Eye (tissue), 1 donor: ENCODE measurements around the gene GIPC1.

Experiments
- DNase-seq: peaks from one replicate; pipeline ENCODE4 v3.0.0-alpha.2; 2015

GIPC1 gene

DNA sequence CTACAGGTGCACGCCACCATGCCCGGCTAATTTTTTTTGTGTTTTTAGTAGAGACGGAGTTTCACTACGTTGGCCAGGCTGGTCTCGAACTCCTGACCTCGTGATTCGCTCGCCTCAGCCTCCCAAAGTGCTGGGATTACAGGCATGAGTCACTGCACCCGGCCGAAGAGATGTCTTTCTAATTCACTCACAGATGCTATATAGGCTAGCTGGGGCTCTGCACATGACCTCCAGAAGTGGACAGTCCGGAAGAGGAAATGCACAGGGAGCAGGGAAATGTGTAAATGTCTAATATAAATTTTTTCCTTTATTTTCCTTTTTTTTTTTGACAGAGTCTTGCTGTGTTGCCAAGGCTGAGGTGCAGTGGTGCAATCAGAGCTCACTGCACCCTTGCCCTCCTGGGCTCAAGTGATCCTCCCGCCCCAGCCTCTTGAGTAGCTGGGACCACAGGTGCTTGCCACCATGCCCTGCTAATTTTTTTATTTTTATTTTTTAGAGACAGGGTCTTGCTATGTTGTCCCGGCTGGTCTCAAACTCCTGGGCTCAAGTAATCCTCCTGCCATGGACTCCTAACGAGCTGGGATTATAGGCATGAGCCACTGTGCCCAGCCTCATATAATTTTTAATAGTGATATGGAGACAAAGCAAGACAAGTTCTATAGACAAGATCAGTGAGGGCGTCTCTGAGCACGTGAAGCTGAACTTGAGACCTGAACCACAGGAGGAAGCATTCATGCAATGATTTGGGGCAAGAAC is 8.4 kb downstream of the GIPC1 start:
- DNase-seq: no peak

DNA sequence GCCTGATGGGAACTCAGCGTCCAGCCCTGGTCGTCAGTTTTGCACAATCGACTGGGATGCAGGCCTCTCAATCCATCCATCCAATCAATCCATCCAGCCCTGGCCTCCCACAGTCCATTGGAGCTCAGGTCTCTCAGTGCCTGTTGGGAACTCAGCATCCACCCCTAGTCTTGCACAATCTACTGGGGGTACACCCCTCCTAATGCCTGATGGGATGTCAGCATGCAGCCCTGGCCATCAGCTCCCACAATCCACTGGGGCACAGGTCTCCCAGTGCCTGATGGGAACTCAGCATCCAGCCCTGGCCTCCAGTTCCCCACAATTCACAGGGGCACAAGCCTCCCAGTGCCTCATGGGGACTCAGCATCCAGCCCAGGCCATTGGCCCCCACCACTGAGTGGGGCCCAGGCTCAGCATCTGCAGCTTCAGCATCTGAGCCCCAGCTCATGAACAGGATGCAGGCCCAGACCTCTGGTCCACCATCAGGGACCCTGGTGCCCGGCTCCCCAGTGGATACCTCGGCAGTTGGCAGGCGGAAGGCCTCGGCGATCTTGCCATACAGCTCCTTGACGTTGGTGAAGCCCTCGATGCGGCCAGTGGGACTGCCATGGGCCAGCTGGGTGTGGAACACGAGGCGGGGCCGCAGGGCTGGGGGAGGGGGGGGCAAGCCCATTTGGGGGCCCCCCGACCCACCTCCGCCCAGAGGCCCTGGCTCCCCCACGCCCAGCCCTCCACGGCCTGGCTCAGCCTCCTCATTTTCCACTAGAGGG is 13.6 kb downstream of the GIPC1 start:
- no peak for DNase-seq

DNA sequence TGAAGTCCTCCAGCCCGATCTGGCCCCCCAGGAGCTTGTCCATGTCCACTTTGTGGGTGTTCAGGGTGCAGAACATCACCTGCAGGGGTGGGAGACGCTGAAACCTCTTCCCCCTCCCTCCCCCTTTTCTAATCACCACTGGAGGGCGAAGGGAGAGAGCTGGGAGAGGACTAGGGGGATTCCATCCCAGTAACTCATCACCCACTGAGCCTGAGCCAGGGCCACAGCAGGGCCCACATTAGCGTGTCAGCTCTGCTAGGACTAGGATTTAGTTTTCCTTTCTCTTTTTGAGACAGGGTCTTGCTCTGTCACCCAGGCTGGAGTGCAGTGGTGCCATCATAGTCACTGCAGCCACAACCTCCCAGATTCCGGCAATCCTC is 15.2 kb downstream of the GIPC1 start:
- DNase-seq: no peak

DNA sequence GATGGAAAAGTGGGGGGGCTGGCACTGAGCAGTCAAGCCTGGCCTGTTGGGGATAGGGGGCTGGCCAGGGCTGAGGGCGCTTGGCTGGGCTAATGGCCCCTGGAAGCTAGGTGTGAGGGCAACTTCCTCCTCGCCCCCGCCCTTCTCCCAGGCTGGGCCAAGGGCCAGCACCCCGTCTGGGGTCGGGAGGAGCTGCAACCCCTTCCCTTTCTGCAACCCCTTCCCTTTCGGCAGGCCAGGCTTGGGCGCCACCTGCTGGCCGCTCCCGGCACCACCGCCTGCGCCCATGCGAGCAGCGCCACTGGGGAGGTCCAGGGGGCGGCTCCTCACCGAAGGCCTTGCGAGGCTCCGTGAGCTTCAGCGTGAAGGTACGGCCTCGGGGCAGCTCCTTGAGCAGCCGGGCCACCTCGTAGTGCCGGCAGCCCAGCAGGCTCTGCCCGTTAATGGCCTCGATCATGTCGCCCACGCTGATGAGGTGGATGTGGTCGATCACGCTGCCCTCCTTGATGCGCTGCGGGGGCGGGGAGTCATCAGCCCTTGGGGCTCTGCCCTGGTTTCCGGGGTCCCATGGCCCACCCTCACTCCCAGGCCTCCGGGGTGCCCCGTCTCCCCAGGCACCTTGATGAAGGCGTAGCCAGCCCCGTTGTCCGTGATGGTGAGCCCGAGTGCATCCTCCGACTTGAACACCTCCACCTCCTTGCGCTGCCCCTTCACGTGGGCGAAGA is 15.8 kb downstream of the GIPC1 start:
- peak; percentile 76 for DNase-seq

DNA sequence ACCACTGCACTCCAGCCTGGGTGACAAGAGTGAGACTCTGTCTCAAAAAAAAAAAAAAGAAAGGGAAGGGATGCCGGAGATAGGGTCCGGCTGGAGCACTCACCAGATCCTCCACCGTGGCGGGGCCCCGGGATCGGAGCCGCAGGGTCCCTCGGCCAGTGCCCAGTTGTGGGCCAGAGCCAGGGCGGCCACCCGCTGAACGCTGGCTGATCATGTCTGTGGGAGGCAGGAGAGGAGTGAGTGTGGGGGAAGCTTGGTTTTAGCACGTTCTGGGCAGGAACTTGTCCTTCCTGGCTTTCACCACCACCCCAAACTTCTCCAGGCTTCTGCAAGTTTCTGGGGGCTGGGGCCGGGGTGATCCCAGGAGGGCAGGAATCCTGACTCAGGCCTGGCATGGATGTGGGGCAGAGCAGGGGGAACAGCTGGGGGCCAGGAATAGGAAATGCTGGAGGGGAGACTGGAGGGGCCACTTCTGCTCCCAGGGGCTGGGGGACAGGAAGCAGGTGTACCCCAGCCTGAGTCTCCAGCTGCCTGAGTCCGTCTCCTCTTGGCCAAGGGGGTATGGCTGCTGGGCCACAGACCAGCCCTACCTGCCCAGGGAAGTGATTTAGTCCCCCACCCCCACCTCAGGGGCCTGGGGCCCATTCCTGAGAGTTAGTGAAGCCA is 16.5 kb downstream of the GIPC1 start:
- DNase-seq: no peak

DNA sequence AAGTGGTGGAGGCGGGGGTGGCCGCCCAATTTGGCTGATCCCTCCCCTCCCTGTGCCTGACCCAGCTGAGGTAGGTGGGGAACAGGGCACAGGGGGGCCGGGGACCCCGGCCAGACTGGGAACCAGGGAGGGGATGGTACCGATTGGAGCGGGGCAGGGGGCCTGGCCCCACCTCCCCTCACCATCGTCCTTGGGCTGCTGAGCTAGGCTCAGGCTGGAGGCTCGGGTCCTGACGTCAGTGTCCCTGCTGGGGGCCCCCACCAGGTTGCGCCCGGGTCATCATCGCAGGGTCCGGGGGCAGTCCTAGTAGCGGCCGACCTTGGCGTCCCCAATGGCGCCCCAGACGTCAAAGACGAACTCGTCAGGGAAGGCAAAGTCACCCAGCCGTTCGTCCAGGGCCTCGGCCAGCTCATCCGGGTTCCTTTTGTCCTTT is 17.8 kb downstream of the GIPC1 start:
- no peak for DNase-seq

DNA sequence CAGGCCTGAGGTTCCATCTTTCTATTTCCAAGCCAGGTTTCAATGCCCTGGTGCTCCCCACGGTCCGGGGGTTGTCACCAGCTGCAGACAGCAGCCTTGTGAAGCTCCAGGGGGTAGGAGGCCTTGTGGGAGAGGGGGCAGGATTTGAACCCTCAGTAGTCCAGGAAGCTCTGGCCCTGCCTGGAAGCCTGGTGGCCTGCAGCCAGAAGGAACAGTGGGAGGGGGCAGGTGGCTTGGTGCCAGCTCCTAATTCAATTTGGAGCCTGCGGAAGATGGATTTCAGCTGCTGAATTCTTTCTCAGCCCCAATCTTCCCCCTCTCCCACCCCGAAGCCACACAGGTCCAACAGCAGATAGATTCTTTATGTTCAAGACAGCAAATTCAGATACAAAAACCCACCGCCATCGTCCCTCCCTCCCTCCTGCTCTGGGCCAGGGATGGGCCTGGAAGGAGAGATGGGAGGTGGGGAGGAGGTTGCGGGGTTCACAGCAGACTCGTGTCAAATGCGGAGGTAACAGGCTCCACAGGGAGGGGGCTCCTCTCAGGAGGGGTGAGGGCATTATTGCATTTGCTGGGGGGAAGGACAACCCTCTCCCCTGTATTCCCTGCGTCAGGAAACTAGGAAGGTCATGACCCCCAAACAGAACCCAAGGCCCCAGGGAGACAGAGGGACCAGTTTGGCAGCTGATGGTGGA is 18.4 kb downstream of the GIPC1 start:
- peak; percentile 83 for DNase-seq

DNA sequence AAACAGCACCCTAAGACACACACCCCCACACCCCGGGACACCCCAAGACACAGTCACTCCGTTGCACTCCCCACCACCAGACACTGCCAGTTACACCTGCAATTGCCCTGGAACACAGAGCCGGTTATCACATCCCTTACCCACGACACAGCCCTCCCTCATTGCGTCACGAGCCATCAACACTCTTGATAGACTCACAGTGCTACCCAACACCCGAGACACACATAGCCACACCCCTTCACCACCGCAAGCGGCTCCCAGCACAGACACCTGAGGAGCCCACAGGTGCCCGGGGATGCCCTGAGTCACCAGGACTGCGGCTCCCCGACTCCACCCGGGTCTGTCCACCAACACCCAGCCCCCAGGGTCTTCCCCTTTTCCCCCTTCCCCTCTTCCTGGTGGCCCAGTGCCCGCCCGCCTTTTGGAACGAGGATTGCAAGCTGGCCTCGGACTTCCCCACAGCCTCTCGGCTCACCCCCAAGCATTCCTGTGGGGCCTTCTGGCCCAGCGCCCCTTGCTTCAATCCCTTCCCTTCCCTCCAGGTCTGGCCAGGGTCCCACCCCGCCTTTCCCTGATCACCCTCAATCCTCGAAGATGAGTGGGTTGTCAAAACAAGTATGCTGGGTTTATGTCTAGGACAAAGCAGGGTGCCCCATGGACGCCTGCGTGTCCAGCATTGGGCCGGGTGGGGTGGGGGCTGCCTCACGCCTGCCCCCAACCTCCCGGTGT is 19.1 kb downstream of the GIPC1 start:
- DNase-seq: peak; percentile 48

DNA sequence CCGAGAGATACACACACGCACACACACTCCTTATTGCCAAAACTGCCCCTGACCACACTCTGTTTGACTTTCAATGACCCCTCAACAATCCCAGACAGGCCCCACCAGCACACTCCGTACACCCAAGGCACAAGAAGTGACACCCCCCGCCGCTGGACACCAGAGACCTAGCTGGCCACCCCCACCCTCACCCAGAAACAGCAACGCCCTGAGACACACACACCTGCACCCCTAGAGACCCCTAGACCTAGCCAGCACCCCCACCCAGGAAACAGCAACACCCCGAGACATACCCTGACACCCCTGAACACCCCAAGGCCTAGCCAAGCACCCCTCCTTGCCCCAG is 19.6 kb downstream of the GIPC1 start:
- DNase-seq: no peak

DNA sequence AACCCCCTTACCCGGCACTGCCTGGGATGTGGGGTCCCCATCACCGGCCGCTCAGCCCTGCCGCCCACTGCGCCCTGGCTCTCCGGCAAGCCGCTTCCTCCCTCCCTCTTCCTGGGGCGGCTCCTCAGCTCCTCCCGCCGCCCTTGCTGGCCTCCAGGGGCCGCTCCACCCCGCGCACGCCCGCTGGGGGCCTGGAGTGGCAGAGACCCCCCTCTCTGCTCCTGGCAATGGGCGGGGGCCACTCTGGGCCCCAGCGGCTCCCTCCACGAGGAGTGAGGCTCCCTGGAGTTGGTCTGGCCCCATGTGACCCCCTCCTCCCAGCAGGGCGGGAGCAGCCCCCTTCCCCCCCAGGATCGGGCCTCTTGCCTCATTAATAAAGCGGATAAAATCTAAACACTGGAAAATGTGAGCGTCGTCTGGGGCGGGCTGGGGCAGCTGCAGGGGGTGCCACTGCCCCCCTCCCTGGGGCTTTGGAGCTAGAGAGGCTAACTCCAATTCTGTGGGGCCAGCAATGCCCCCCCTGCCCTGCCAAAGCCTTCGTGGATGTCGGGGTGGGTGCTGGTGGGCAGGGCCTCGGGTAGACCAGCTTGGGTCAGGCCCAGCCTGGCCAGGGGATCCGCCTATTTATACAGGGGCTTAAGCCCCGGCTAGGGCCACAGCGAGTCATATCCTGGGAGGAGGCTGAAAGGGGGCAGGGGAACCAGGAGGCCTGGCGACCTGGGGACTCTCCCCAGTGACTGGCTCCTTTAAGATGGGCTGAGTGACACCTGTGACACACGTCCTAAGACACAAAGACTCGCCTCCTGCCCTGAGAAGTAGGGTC is 20.5 kb downstream of the GIPC1 start, which contains the start of gene PTGER1:
TSS of gene PTGER1 (minus strand) at position 104 of the 823 bp plus-strand sequence. CDS start 1,034 bp downstream, outside the sequence.
- peak; percentile 61 for DNase-seq

DNA sequence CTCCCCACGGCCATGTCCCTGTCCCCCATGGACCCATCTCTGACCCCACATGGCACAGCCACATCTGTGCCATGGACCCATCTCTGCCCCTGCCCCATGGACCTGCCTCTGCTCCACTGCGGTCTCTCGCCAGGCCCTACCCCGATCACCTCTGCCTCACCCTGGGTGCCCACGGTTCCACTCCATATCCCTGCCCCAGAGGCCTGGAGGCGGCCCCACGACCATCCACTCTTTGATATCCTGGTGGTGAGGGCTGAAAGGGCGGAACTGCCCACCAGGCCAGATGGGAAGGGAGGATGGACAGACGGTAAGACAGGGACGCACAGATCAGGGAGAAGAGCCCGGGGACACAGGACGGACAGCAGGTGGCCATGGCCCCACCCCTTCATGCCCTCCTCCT is 21.1 kb downstream of the GIPC1 start:
- no peak for DNase-seq

DNA sequence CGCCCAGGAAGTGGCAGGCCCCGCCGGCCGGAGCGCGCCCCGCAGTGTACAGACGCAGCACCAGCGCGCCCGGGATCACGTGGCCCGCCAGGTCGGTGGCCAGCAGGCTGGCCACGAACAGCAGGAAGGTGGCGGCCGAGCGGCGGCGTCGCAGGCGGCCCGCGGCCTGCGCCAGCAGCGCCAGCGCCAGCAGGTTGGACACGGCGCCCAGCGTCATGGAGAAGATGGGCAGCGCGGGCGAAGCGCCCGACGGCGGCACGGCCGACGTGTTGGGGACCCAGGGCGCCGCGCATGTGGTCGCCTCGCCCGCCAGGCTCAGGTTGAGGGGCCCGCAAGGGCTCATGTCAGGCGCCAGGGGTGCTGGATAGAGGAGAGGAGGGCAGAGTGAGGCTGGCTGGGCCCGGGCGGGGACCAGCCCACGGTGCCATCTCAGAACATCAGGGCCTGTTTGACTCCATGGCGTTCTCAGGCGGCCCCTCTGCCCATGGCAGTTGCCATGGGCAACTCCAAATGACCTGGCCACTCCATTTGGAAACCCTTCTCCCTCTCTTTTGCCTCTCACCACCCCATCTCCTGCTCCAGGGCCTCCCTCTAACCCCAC is 21.8 kb downstream of the GIPC1 start:
- DNase-seq: peak; percentile 52

DNA sequence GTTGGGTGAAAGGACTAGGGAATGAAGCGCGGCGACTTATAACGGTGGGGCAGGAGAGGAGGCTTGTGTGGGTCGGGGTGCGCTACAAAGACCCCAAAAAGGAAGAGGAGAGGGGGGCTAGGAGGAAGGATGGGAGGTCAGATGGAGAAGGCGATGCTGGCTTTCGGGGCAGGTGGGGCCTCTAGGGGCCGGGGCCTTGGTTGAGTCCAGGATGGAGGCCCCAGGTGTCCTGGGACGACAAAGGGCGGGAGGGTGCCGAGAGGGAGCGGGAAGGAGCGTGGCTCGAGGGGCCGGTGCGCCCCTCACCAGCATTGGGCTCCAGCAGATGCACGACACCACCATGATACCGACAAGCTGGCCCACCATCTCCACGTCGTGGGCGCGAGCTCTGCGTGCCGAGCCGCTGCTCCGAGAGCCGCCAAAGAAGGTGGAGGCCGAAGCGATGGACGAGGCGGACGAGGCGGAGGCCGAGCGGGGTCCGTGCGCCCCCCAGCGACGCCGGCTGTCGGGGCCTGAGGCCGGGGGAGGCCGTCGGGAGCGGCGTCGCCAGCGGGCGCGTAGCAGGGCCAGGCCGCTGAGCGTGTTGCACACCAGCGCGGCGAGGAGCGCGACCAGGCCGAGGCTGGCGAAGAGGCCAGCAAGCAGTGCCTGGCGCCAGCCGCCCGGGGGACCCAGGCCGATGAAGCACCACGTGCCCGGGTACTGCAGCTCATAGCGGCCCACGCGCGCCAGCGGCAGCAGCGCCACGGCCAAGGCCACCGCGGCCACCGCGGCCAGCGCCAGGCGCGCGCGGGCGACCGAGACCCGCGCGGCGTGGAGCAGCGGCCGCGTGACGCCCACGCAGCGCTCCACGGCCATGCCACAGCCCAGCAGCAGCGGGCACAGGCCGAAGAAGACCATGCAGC is 22.6 kb downstream of the GIPC1 start:
- peak; percentile 56 for DNase-seq

DNA sequence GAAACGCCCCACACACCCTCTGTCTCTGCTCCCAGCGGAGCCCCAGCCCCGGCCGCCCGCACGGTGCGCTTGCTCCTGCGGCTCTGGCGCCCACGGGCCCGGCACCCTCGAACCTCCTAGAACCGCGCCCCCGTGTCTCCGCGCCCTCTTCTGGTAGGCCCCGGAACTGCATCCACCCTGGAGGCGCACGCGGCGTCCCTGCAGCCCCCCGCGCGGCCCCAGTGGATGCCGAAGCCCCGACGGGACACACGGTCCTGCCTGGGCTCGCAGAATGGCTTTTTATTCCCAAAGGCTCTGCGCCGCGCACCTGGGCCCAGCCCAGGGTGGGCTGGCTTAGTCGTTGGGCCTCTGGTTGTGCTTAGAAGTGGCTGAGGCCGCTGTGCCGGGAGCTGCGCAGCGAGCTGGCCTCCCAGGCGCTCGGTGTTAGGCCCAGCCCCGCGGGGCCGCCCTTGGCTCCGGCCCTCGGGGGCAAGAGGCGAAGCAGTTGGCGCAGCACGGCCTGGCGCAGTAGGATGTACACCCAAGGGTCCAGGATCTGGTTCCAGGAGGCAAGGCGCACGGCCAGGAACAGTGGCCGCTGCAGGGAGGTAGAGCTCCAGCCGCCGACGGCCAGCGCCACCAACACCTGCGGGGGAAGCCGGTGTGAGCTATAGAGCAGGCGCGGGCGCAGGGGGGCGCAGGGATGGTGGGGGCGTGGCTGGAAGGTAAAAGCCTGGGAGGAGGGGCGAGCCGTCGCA is 23.6 kb downstream of the GIPC1 start:
- DNase-seq: peak; percentile 90

DNA sequence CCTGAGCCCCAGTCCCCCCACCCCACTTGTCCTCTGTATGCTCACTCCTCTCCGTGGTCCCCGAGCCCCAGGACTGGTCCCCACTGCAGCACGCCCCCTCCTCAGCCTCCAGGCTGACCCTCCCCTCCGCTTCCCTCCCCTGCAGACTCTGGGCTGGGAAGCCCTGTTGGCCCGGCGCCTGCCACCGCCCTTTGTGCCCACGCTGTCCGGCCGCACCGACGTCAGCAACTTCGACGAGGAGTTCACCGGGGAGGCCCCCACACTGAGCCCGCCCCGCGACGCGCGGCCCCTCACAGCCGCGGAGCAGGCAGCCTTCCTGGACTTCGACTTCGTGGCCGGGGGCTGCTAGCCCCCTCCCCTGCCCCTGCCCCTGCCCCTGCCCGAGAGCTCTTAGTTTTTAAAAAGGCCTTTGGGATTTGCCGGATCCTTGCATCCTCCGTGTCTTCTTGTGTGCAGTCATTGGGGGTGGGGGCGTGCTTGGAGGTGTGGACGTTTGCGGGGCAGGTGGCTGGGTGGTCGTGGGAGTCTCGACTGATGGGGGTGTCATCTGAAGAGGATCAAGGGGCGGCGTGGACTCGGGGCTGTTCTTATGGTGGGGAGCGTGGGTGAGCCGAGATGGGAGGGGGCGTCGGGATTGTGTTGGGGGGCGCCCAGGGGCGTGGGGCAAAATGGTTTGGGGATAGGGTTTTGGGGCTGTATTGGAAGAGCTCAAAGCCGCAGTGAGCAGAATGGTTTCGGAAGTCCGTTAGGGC is 24.3 kb downstream of the GIPC1 start:
- DNase-seq: no peak

DNA sequence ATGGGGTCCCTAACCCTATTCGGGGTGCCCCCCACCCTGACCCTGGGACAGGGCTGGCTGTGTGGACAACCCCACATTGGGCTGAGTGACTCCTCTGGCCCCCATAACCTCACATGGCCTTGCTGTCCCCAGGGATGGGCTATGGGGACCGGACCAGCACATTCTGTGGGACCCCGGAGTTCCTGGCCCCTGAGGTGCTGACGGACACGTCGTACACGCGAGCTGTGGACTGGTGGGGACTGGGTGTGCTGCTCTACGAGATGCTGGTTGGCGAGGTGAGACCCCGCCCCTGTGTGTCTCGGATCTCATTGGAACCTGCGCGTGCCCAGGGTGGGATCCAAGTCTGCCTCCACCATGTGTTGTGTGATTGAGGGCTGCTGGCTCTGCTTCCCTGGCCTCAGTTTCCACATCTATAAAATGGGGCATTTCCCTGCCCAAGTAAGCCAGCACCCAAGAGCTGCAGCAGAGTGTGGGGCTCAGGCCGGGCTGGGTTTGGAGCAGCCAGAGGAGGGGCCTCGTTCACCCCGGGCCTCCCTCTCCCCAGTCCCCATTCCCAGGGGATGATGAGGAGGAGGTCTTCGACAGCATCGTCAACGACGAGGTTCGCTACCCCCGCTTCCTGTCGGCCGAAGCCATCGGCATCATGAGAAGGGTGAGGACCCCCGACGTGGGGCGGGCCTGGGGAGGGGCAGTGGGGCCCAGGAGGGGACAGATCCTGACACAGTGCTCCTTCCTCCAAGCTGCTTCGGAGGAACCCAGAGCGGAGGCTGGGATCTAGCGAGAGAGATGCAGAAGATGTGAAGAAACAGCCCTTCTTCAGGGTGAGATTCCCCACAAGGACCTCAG is 25.7 kb downstream of the GIPC1 start:
- no peak for DNase-seq

DNA sequence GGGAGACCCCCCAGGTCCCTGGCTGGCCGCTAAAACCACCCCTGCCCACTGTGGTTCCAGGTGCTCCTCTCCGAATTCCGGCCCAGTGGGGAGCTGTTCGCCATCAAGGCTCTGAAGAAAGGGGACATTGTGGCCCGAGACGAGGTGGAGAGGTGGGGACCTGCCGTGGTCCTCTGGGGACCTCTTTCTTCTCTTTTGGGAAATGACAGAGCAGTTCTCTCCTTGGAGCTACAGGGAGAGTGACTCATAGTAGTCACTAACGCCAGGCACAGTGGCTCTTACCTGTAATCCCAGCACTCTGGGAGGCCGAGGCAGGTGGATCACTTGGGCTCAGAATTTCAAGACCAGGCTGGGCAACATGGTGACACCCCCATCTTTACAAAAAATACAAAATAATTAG is 28.1 kb downstream of the GIPC1 start:
- no peak for DNase-seq
